ENCODE measurements around the gene PTCD1. TPM values are rescaled to one million over a fixed set of nuclear protein-coding genes. Genes with fewer than 3 reads are reported as not detected.
A peak's percentile ranks its signal among the peaks of the same experiment; 100 is the strongest.

PTCD1 gene
- total and polyA plus RNA-seq, 9 of the 15 experiments (the other 6 are each of a cell fraction or from before 2014, with no cell fraction given), result 0.46 to 17.1 (median 6.2) TPM

- no peak; a peak in 1 of 3 replicates for TF ChIP-seq CBX3 (IDR thresholded peaks at IDR 0.05; ENCODE audit: borderline replicate concordance in 1 of 2, low read length in 2 of 2)
- TF ChIP-seq ZNF586 (CRISPR knock-in tag; conservative IDR thresholded peaks at IDR 0.05), result no peak
- TF ChIP-seq HDAC1 (IDR thresholded peaks at IDR 0.05), result no peak; a peak in 1 of 4 replicates
- 0 out of 2 replicates have a peak, but pooled peaks have one; percentile 41 for TF ChIP-seq NR4A1 (CRISPR knock-in tag; IDR thresholded peaks at IDR 0.05)
- no peak for TF ChIP-seq NR4A1 (tag; IDR thresholded peaks at IDR 0.05)
- TF ChIP-seq ZNF512 (tag; IDR thresholded peaks at IDR 0.05), result no peak
- no peak for TF ChIP-seq ZNF140 (CRISPR knock-in tag; IDR thresholded peaks at IDR 0.05)
- TF ChIP-seq ZNF318 (IDR thresholded peaks at IDR 0.05; ENCODE audit: borderline replicate concordance in 1 of 2, low read depth in 1 of 2), result no peak
- no peak for TF ChIP-seq LEF1 (IDR thresholded peaks at IDR 0.05)
- no peak for TF ChIP-seq PBX2 (CRISPR knock-in tag; IDR thresholded peaks at IDR 0.05; ENCODE audit: low read depth)
- TF ChIP-seq PBX2 (tag; conservative IDR thresholded peaks at IDR 0.05; ENCODE audit: low read depth), result no peak
- TF ChIP-seq ZBTB8A (IDR thresholded peaks at IDR 0.05; ENCODE audit: partially characterized antibody), result no peak
- TF ChIP-seq RB1 (IDR thresholded peaks at IDR 0.05; ENCODE audit: low read depth), result no peak
- no peak for TF ChIP-seq ZNF740 (CRISPR knock-in tag; IDR thresholded peaks at IDR 0.05)
- TF ChIP-seq ZNF740 (tag; IDR thresholded peaks at IDR 0.05), result no peak
Observed at GRCh38 chr7:99407872-99408378, 30.7 kb downstream of the PTCD1 start (continued).
